Neural progenitor cell (in vitro differentiated cells): ENCODE data around the gene CDHR2. TPM values are rescaled to one million over a fixed set of nuclear protein-coding genes. Genes with fewer than 3 reads are reported as not detected.

Experiments used
- DNase-seq: peaks from one replicate; pipeline ENCODE4 v3.0.0-alpha.2; 2016; ENCODE audit warnings: low spot score
- H2AFZ ChIP-seq: fragments of 200-600 bp; sonication (generic); replicated peaks from 2 replicates; pipeline ENCODE4 v1.6.1; 2016; ENCODE audit warnings: antibody characterized with exemption
- H3F3A ChIP-seq: fragments of 200-600 bp; sonication (generic); 2 replicates; pipeline ENCODE4 v1.6.1; 2016; ENCODE audit warnings: antibody characterized with exemption, low read depth
- H3K27ac ChIP-seq: fragments of 200-600 bp; sonication (generic); 2 replicates; pipeline ENCODE4 v1.5.1; 2016; ENCODE audit warnings: mild to moderate bottlenecking
- H3K27me3 ChIP-seq: fragments of 200-600 bp; sonication (generic); 2 replicates; pipeline ENCODE4 v1.6.1; 2016; ENCODE audit warnings: mild to moderate bottlenecking, moderate library complexity
- H3K36me3 ChIP-seq: fragments of 200-600 bp; sonication (generic); 2 replicates; pipeline ENCODE4 v1.5.1; 2016
- H3K4me1 ChIP-seq: fragments of 200-600 bp; sonication (generic); 2 replicates; pipeline ENCODE4 v1.6.1; 2016; ENCODE audit warnings: mixed run types
- H3K4me2 ChIP-seq: fragments of 200-600 bp; sonication (generic); 2 replicates; pipeline ENCODE4 v1.6.1; 2016
- H3K4me3 ChIP-seq: fragments of 200-600 bp; sonication (generic); 2 replicates; pipeline ENCODE4 v1.5.1; 2016
- H3K79me2 ChIP-seq: fragments of 200-600 bp; sonication (generic); 2 replicates; pipeline ENCODE4 v1.6.1; 2016; ENCODE audit warnings: low read depth
- H3K9ac ChIP-seq: fragments of 200-600 bp; sonication (generic); 2 replicates; pipeline ENCODE4 v1.6.1; 2016
- H3K9me3 ChIP-seq: fragments of 200-600 bp; sonication (generic); 2 replicates; pipeline ENCODE4 v1.5.1; 2016; ENCODE audit warnings: low read depth
- H4K20me1 ChIP-seq: fragments of 200-600 bp; sonication (generic); 2 replicates; pipeline ENCODE4 v1.6.1; 2016; ENCODE audit warnings: low read depth
- H3K27ac Mint-ChIP-seq: 3 replicates; pipeline ENCODE4 v1.8.0; 2021; ENCODE audit warnings: mixed read lengths
- H3K27me3 Mint-ChIP-seq: 2 replicates; pipeline ENCODE4 v1.8.0; 2022; ENCODE audit warnings: low read depth, mild to moderate bottlenecking, inconsistent platforms, moderate library complexity, mixed read lengths; ENCODE audit not compliant: insufficient read depth
- H3K36me3 Mint-ChIP-seq: 3 replicates; pipeline ENCODE4 v1.8.0; 2021; ENCODE audit warnings: mixed read lengths
- H3K4me1 Mint-ChIP-seq: 3 replicates; pipeline ENCODE4 v1.8.0; 2021; ENCODE audit warnings: mixed read lengths
- H3K4me3 Mint-ChIP-seq: 3 replicates; pipeline ENCODE4 v1.8.0; 2021; ENCODE audit warnings: mild to moderate bottlenecking, moderate library complexity, mixed read lengths
- H3K9me3 Mint-ChIP-seq: 3 replicates; pipeline ENCODE4 v1.8.0; 2020; ENCODE audit warnings: mixed read lengths
- CTCF ChIP-seq: fragments of 200-600 bp; sonication (generic); IDR thresholded peaks from 2 replicates; pipeline ENCODE4 v1.5.1; 2017; ENCODE audit warnings: antibody characterized with exemption, mild to moderate bottlenecking
- EZH2 ChIP-seq: fragments of 200-600 bp; sonication (generic); IDR thresholded peaks from 2 replicates; pipeline ENCODE4 v1.6.1; 2017; ENCODE audit warnings: antibody characterized with exemption, mild to moderate bottlenecking, moderate library complexity
- EZH2phosphoT487 ChIP-seq: fragments of 200-600 bp; sonication (generic); IDR thresholded peaks from 2 replicates; pipeline ENCODE4 v1.6.1; 2017; ENCODE audit warnings: antibody characterized with exemption
- total RNA-seq: library from RNA; depleted of rRNA; stranded (reverse); fragments of >200 nt; gene quantifications from 2 replicates; pipeline ENCODE4 v1.2.3, GENCODE V29; 2015; ENCODE audit warnings: low replicate concordance

The CDHR2 gene
- total RNA-seq, 1 donor from 2014 or later: not detected

GRCh38 chr5:176560364-176560763 is 11.2 kb downstream of the CDHR2 start:
- Histone ChIP-seq H3K36me3 (no peaks in the 10 kb centered on the region), H3F3A (no peaks in the 10 kb centered on the region), H3K27me3 (no peaks in the 10 kb centered on the region), H3K4me2 (no peak overlapping the region), H3K9ac (no peak overlapping the region), H3K79me2 (no peaks in the 10 kb centered on the region), H3K4me1 (no peaks in the 10 kb centered on the region), H2AFZ (no peak overlapping the region), H3K4me3 (no peak overlapping the region), H3K27ac (no peak overlapping the region), H3K9me3 (no peaks in the 10 kb centered on the region), H4K20me1 (no peaks in the 10 kb centered on the region)
- no peak overlapping the region for H3K4me3 Mint-ChIP-seq
- H3K9me3 Mint-ChIP-seq: no peaks in the 10 kb centered on the region
- H3K36me3 Mint-ChIP-seq: no peaks in the 10 kb centered on the region
- H3K27me3 Mint-ChIP-seq: peaks cover 11% of the 10 kb centered on the region
- H3K4me1 Mint-ChIP-seq: no peaks in the 10 kb centered on the region
- no peak for TF ChIP-seq CTCF
- TF ChIP-seq EZH2phosphoT487: no peak
- TF ChIP-seq EZH2: no peak
- no peak overlapping the region for H3K27ac Mint-ChIP-seq
- DNase-seq: no peak

GRCh38 chr5:176561259-176561658 is 12.1 kb downstream of the CDHR2 start:
- no peak for DNase-seq
- Mint-ChIP-seq H3K4me1 (peaks cover 4% of the 10 kb centered on the region), H3K27me3 (peaks cover 8% of the 10 kb centered on the region), H3K4me3 (no peak overlapping the region), H3K36me3 (no peaks in the 10 kb centered on the region), H3K27ac (peak overlapping the region; percentile 82), H3K9me3 (peaks cover 3% of the 10 kb centered on the region)
- no peaks in the 10 kb centered on the region for H4K20me1 ChIP-seq
- H3K79me2 ChIP-seq: no peaks in the 10 kb centered on the region
- no peak overlapping the region for H3K4me2 ChIP-seq
- H3K4me3 ChIP-seq: no peak overlapping the region
- no peak overlapping the region for H3K27ac ChIP-seq
- no peak overlapping the region for H2AFZ ChIP-seq
- H3F3A ChIP-seq: no peaks in the 10 kb centered on the region
- no peaks in the 10 kb centered on the region for H3K9me3 ChIP-seq
- H3K36me3 ChIP-seq: no peaks in the 10 kb centered on the region
- H3K27me3 ChIP-seq: no peaks in the 10 kb centered on the region
- TF ChIP-seq EZH2phosphoT487 (no peak), CTCF (no peak), EZH2 (no peak)
- H3K9ac ChIP-seq: no peak overlapping the region
- no peaks in the 10 kb centered on the region for H3K4me1 ChIP-seq

- TF ChIP-seq EZH2 (no peak), EZH2phosphoT487 (no peak), CTCF (no peak)
- Mint-ChIP-seq H3K4me3 (peak overlapping the region; percentile 2), H3K36me3 (no peaks in the 10 kb centered on the region), H3K27me3 (peaks cover 4% of the 10 kb centered on the region), H3K27ac (peak overlapping the region; percentile 86), H3K4me1 (peaks cover 4% of the 10 kb centered on the region), H3K9me3 (peaks cover 3% of the 10 kb centered on the region)
- Histone ChIP-seq H3K4me3 (no peak overlapping the region), H2AFZ (no peak overlapping the region), H3K4me2 (no peak overlapping the region), H3K36me3 (no peaks in the 10 kb centered on the region), H3F3A (no peaks in the 10 kb centered on the region), H3K4me1 (no peaks in the 10 kb centered on the region), H3K9ac (no peak overlapping the region), H3K9me3 (no peaks in the 10 kb centered on the region), H3K27me3 (no peaks in the 10 kb centered on the region), H3K79me2 (no peaks in the 10 kb centered on the region), H4K20me1 (no peaks in the 10 kb centered on the region), H3K27ac (no peak overlapping the region)
- no peak for DNase-seq
Observed at GRCh38 chr5:176562189-176562588, 13.0 kb downstream of the CDHR2 start.
